ENCODE measurements around the gene CYTH1.

The CYTH1 gene

DNA sequence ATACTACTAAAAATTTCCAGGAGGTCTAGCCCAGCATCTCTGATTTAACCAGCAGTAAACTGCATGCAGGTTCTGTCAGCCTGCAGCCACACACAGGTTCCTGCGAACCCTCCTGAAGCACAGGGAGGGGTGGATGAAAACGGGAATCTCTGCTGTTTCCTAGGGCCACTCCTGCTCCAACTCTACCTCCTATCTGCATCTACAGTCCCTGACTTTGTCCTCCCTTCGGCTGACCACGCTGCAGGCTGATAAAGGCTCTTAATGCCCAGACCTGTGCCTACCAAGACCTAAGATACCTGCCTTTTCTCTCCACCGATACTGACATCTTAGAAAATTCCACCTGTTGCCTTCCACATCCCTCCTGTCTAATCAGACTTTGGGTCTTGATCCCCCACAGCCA is 50.2 kb downstream of the CYTH1 start:
- DNase-seq, result no peak

GRCh38 chr17:78729641-78730040 is 52.4 kb downstream of the CYTH1 start:
- DNase-seq, result no peak

DNA sequence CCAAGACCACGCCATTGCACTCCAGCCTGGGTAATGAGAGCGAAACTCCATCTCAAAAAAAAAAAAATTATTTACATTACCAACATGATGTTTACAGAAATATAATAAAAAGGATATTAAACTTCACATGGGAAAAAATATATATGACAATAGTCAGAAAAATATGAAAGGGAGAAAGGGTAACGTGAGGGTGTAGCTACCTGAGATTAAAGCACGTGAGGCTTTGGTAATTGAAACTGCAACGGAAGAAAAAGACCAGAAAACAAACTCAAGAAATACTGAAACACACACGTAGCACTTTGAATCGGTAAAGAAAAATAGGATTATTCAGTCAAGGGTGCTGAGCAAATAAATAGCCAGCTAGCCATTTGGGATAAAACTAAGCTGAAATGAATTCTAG is 53.6 kb downstream of the CYTH1 start:
- DNase-seq, result no peak

GRCh38 chr17:78727476-78728229 is 54.4 kb downstream of the CYTH1 start:
- no peak for DNase-seq

DNA sequence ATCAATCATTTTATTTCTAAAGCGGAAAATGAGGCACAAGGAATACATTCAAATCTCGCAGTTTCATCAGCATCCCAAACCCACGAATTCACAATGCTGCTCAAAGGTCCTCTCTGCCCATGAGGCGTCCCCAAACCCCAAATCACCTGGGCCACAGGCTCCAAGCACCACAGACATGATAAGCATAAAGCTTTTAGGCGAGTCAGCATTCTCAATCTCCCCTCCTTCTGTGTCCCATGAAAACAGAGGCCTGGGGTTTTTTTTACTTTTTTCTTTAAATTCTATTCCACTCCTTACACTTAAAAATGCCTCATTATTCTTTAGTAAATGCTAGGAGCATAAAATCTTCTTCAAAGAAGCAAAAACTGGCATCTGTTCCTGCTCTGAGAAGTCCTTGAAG is 55.0 kb downstream of the CYTH1 start:
- DNase-seq, result no peak

DNA sequence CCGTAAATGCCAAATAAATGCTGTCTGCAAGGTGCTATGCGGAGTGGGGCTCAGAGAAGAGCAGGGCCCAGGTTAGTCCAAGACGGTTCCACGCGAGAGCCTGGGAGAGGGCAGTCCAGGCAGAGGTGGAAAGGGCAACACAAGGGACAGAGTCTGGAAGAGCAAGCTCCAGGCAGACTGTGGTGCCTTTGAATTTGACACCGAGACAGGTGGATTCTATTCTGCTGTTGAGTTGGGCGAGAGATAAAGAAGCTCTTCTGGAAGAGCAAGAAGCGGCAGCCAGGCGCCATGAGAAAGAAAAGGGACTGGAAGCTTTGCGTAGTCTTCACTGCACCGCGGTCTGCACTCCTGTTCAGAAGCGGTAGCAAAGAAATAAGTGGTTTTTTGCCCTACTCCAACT is 55.6 kb downstream of the CYTH1 start:
- no peak for DNase-seq

DNA sequence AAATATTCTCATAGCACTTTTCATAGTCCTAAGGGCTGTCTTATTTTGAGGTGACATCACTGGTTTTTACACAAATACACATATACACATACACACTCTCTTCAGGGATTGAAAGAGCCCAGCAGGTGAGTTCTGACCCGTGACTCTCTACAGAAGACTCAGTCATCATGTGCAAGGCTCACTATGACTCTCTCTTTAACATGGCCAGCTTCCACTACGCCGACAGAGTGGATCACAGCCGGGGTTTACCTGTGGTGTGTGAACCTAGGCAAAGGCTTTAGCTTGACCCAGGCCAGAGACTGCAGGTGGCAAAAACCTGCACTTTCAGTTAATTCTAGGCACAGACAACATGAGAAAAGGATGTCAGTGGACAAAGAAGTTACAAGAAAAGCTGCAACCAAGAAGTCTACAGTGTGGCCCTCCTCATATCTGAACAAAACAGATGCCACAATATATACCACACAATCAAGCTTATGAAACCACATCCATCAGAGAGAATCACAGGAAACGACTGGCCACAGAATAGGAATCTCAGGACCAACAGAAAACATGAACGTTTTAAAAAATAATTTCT is 56.5 kb downstream of the CYTH1 start:
- no peak for DNase-seq

DNA sequence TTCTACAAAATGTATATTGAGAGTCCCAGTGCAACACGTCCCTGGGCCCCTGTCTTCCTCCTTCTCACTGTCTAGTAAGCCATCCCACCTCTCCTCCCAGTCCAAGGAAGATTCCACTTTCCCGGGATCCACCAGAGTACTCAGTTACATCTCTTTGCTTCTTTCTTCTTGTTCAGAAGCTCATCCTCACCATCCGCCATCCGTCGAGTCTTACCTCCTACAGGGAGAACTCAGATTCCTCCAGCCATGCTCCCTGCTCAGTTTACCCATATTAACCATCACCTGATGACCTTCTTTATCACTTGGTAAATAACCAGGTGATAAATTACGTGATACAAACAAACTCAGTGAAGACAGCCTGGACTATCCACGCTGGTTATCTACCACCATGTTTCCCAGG is 57.1 kb downstream of the CYTH1 start:
- no peak for DNase-seq

DNA sequence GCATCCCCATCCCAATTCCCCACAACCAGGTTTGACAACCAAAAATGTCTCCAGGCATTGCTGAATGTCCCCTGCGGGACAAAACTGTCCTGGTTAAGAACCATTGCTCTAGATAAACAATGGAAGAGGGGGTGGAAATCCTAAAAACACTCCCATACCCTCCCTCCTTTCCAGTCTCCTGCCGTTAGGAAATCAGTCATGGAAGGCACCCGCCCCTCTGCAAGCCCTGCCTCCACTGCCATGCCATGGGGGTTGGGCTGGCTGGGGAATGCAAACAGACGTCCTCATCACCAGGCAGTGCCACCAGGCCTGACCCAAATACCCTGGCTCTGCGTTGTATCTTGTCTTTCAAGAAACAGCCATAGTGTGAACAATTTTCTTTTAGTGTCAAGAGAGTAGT is 57.5 kb downstream of the CYTH1 start:
- no peak for DNase-seq

GRCh38 chr17:78723957-78724356 is 58.1 kb downstream of the CYTH1 start:
- no peak for DNase-seq

DNA sequence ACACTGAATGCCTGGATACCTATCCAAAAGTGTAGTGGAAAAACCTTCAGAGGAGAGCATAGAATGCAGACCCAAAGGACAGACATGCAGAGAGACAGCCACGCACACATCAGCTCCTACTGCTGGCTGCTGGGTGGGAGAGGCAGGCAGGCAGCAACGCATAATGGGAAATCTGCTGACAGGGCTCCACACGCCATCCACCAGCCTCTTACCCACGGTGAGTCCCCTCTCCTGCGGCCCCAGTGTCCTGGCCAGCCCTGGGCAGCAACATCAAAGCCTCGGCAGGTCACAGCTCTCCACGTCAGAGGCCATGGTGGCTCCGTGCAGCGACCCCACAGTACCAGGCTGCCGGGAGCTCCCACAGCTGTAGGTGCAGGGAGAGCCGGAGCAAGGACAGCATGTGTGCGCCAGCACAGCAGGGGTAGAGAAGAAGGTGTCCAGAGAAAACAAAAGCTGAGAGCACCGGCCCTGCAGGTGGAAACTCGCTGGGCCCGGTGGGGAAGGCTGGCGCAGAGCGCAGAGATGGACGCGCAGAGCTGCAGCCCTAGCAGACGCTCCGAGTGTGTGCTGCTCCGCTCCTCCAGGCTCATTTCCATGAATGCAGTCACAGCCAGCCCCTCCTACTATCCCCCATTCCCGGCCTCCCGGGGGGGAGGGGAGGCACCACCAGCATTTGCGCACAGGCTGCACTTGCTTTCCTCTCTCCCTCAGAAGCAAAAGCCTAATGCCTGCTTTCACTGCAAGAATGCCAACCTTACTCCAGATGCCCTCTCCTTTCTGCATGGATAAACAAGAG is 58.9 kb downstream of the CYTH1 start:
- peak; percentile 40 to 68 for DNase-seq

- no peak for DNase-seq
Measured at GRCh38 chr17:78722246-78722761, 59.8 kb downstream of the CYTH1 start.

GRCh38 chr17:78719630-78720298 is 62.3 kb downstream of the CYTH1 start:
- DNase-seq, result no peak

- no peak for DNase-seq
Measured at GRCh38 chr17:78718575-78719208, 63.4 kb downstream of the CYTH1 start.

GRCh38 chr17:78717431-78717980 is 64.6 kb downstream of the CYTH1 start:
- peak; percentile 46 to 53 for DNase-seq

DNA sequence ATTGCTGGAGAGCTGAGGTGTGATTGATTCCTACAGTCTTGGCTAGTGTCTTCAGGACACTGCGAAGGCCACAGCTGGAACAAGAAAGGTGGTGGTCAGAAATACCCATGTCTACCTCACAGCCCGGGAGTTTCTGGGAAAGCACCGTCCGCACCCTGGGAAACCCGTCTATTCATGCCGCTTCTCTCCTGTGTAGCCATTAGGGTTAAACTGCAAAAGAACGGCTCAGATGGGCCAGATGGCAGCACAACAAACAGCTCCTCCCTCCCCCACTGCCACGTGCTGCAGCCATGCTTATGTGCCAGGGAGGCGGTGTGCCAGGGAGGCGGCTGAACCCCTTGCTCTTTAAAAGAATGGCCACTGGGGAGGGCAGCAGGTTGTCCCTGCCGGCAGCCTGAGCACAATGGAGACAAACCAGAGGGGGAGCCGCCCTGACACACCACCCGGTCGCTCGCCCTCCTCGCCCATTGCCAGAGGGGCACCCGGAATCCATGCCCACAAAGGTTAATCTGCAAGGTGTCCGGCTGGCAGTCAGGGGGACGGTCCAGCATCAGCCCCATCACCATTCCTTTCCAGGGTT is 65.2 kb downstream of the CYTH1 start:
- DNase-seq, result peak; percentile 74 to 82

DNA sequence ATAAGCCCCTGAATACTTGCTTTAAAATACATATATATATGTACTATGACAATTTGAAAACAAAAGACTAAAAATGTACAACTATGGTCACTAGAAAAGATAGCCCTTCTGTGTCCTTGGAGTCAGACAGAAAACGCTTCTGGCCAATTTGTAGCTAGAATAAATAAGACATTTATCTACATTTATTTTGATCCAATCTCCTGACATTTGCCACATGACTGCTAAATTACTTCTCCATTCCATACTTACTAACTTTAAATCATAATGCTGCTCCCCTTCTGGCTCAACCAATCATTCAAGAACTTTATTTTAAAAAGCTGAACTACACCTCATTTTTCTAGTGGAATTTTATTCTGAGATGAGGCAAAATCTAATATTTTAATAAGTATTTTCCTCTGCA is 65.8 kb downstream of the CYTH1 start:
- DNase-seq, result no peak

GRCh38 chr17:78715876-78716275 is 66.2 kb downstream of the CYTH1 start:
- DNase-seq, result no peak

GRCh38 chr17:78715000-78715771 is 66.9 kb downstream of the CYTH1 start:
- DNase-seq, result no peak

GRCh38 chr17:78714534-78714933 is 67.5 kb downstream of the CYTH1 start:
- DNase-seq, result no peak

DNA sequence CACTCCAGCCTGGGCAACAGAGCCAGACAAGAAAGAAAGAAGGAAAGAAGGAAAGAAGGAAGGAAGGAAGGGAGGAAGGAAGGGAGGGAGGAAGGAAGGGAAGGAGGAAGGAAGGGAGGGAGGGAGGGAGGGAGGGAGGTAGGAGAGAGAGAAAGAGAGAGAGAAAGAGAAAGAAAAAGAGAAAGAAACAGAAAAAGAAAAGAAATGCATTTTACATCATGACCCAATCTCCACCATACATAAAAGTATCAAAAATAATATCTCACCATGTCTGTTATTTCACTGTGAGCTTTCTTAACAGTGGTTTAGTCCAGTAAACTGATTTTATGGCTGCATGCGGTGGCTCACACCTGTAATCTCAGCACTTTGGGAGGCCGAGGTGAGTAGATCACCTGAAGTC is 70.0 kb downstream of the CYTH1 start:
- DNase-seq, result no peak
